Smooth muscle cell (in vitro differentiated cells): Measurements from ENCODE around the gene TMEM178B. TPM values are rescaled to one million over a fixed set of nuclear protein-coding genes. Genes with fewer than 3 reads are reported as not detected.

Source experiments
- DNase-seq: peaks from one replicate; lab custom pipeline; 2025; ENCODE audit not compliant: unreplicated experiment; lab: John Stamatoyannopoulos, UW
- H2AFZ ChIP-seq: fragments of 200-600 bp; sonication (generic); 2 replicates; pipeline ENCODE4 v1.6.0; 2016; ENCODE audit warnings: antibody characterized with exemption, low read depth, mild to moderate bottlenecking
- H3F3A ChIP-seq: fragments of 200-600 bp; sonication (generic); 2 replicates; pipeline ENCODE4 v1.6.0; 2017; ENCODE audit warnings: antibody characterized with exemption, low read depth
- H3K27ac ChIP-seq: fragments of 200-600 bp; sonication (generic); 2 replicates; pipeline ENCODE4 v1.5.1; 2016; ENCODE audit warnings: low read depth, mild to moderate bottlenecking
- H3K27me3 ChIP-seq: fragments of 200-600 bp; sonication (generic); 2 replicates; pipeline ENCODE4 v1.6.1; 2016; ENCODE audit warnings: low read depth, mild to moderate bottlenecking
- H3K36me3 ChIP-seq: fragments of 200-600 bp; sonication (generic); 2 replicates; pipeline ENCODE4 v1.5.1; 2016; ENCODE audit warnings: low read depth
- H3K4me1 ChIP-seq: fragments of 200-600 bp; sonication (generic); 2 replicates; pipeline ENCODE4 v1.5.1; 2016; ENCODE audit warnings: low read depth
- H3K4me2 ChIP-seq: fragments of 200-600 bp; sonication (generic); 2 replicates; pipeline ENCODE4 v1.6.0; 2016; ENCODE audit warnings: mild to moderate bottlenecking
- H3K4me3 ChIP-seq: fragments of 200-600 bp; sonication (generic); 2 replicates; pipeline ENCODE4 v1.5.1; 2016; ENCODE audit warnings: mild to moderate bottlenecking
- H3K79me2 ChIP-seq: fragments of 200-600 bp; sonication (generic); 2 replicates; pipeline ENCODE4 v1.6.0; 2016; ENCODE audit warnings: low read depth, mild to moderate bottlenecking
- H3K9ac ChIP-seq: fragments of 200-600 bp; sonication (generic); 2 replicates; pipeline ENCODE4 v1.6.0; 2016; ENCODE audit warnings: low read depth
- H3K9me3 ChIP-seq: fragments of 200-600 bp; sonication (generic); replicated peaks from 2 replicates; pipeline ENCODE4 v1.5.1; 2016; ENCODE audit warnings: low read depth
- H4K20me1 ChIP-seq: fragments of 200-600 bp; sonication (generic); 2 replicates; pipeline ENCODE4 v1.6.0; 2016; ENCODE audit warnings: low read depth
- WGBS: methylation state at CpG from one replicate; pipeline ENCODE4 v1.1.7; 2016; ENCODE audit warnings: low lambda C conversion rate; 5-methylcytosine and 5-hydroxymethylcytosine counted together
- polyA plus RNA-seq: library from polyadenylated mRNA; unstranded; fragments of >200 nt; fragmentation: Nextera tagmentation; extraction: Ambion mirVana; gene quantifications from 2 replicates; pipeline ENCODE4 v1.2.1, GENCODE V29; 2016
- total RNA-seq: library from RNA; depleted of rRNA; stranded (reverse); fragments of >200 nt; gene quantifications from 2 replicates; pipeline ENCODE4 v1.2.3, GENCODE V29; 2014
- TF ChIP-seq, protein P1 (sequence below): fragments of 200-600 bp; sonication (generic); IDR thresholded peaks from 2 replicates; pipeline ENCODE4 v1.5.1; 2017; ENCODE audit warnings: borderline replicate concordance, mild to moderate bottlenecking, antibody characterized with exemption; ENCODE audit not compliant: insufficient read depth, poor library complexity, severe bottlenecking

TMEM178B gene
- total and polyA plus RNA-seq, 2 experiments from 2014 or later, result 0.72 TPM; not detected in 1

DNA sequence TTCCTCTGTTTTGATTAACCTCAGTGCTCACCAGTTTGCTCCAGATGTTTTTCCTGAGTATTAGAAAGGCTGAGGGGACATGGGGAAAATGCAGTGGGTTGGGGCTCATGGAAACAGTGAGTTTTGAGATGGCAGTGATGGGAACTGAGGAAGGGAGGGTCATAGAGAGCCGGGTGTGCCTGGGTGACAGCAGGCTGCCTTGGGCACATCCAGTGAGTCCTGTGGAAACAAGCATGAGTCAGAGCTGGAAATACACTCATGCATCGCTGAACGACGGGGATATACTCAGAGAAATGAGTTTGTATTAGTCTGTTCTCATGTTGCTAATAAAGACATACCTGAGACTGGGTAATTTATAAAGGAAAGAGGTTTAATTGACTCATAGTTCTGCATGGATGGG lies 202.2 kb downstream of the TMEM178B start:
- Histone ChIP-seq H4K20me1 (no peaks in the 10 kb centered on the region), H3K27me3 (no peaks in the 10 kb centered on the region), H3K36me3 (no peaks in the 10 kb centered on the region), H3K9ac (no peak overlapping the region), H3K4me2 (no peak overlapping the region), H3K27ac (no peak overlapping the region), H3K4me1 (no peaks in the 10 kb centered on the region), H2AFZ (no peak overlapping the region), H3K4me3 (no peak overlapping the region), H3K79me2 (no peaks in the 10 kb centered on the region), H3K9me3 (no peaks in the 10 kb centered on the region), H3F3A (no peaks in the 10 kb centered on the region)
- no peak for DNase-seq
- WGBS, result 61% methylated on average over 4 of the region's 4 CpGs
- TF ChIP-seq, protein P1, sequence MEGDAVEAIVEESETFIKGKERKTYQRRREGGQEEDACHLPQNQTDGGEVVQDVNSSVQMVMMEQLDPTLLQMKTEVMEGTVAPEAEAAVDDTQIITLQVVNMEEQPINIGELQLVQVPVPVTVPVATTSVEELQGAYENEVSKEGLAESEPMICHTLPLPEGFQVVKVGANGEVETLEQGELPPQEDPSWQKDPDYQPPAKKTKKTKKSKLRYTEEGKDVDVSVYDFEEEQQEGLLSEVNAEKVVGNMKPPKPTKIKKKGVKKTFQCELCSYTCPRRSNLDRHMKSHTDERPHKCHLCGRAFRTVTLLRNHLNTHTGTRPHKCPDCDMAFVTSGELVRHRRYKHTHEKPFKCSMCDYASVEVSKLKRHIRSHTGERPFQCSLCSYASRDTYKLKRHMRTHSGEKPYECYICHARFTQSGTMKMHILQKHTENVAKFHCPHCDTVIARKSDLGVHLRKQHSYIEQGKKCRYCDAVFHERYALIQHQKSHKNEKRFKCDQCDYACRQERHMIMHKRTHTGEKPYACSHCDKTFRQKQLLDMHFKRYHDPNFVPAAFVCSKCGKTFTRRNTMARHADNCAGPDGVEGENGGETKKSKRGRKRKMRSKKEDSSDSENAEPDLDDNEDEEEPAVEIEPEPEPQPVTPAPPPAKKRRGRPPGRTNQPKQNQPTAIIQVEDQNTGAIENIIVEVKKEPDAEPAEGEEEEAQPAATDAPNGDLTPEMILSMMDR, result no peak

DNA sequence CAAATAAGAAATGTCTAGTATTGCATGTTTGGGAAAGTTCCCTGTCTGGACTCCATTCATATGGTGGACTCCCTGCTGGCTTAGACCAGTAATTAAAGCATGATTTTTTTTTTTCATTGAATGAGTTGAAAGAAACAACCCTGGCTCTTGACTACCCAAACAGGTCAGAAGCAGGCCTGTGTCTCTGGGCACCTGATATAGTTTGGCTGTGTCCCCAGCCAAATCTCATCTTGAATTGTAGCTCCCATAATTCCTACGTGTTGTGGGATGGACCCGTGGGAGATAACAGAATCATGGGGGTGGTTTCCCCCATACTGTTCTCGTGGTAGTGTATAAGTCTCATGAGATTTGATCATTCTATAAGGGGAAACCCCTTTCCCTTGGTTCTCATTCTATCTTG lies 206.2 kb downstream of the TMEM178B start:
- 85% methylated on average over 3 of the region's 3 CpGs for WGBS
- no peaks in the 10 kb centered on the region for H3K79me2 ChIP-seq
- no peak overlapping the region for H3K9ac ChIP-seq
- H4K20me1 ChIP-seq, result no peaks in the 10 kb centered on the region
- DNase-seq, result no peak
- TF ChIP-seq, protein P1, result no peak
- no peaks in the 10 kb centered on the region for H3K4me1 ChIP-seq
- no peaks in the 10 kb centered on the region for H3F3A ChIP-seq
- H2AFZ ChIP-seq, result no peak overlapping the region
- no peaks in the 10 kb centered on the region for H3K9me3 ChIP-seq
- H3K36me3 ChIP-seq, result no peaks in the 10 kb centered on the region
- H3K27ac ChIP-seq, result no peak overlapping the region
- no peaks in the 10 kb centered on the region for H3K27me3 ChIP-seq
- H3K4me3 ChIP-seq, result no peak overlapping the region
- H3K4me2 ChIP-seq, result no peak overlapping the region

DNA sequence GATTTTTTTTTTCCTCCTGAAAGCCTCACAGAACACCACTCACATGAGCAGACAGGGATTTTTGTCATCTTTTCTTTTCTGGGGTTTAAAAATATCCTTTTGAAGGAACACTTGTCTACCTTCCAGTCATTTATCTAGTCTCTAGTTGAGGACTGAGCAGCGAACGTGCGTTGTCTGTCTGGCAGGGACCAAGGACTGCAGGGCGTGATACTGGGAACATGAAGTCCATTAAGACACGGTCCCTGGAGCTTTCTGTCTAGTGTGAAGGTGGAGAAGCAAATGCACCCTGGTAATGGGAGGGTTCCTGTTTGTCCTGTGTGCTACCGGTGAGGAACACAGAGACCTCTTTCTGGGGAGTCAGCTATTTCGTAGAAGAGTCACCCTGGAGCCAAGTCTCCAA lies 207.4 kb downstream of the TMEM178B start:
- no peaks in the 10 kb centered on the region for H3K79me2 ChIP-seq
- no peak overlapping the region for H3K4me2 ChIP-seq
- H3F3A ChIP-seq, result no peaks in the 10 kb centered on the region
- no peaks in the 10 kb centered on the region for H3K36me3 ChIP-seq
- no peak overlapping the region for H3K9ac ChIP-seq
- WGBS, result 93% methylated on average over 7 of the region's 7 CpGs
- DNase-seq, result no peak
- no peaks in the 10 kb centered on the region for H4K20me1 ChIP-seq
- no peak overlapping the region for H3K4me3 ChIP-seq
- H3K27me3 ChIP-seq, result no peaks in the 10 kb centered on the region
- no peak overlapping the region for H3K27ac ChIP-seq
- H2AFZ ChIP-seq, result no peak overlapping the region
- TF ChIP-seq, protein P1, result no peak
- no peaks in the 10 kb centered on the region for H3K4me1 ChIP-seq
- H3K9me3 ChIP-seq, result no peaks in the 10 kb centered on the region

DNA sequence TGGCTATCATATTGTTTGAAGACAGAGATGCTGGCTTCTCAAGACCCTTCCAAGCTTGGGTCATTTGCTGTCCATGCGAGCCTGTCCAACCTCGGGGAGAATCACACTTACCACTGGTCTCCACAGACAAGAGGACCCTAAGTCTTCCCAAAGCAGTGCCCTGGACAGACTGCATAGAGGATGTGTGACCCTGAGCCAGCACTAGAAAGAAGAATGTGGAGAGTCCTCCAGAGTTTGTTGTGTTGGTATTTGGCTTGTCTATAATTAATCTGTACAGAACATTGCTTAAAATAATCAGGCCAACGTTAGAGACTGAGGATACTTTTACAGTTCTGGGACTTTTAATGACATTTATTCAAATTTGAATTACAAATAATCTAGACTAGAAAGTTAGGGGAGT lies 212.7 kb downstream of the TMEM178B start:
- Histone ChIP-seq H3K9ac (no peak overlapping the region), H3K4me1 (no peaks in the 10 kb centered on the region), H4K20me1 (no peaks in the 10 kb centered on the region), H3K79me2 (no peaks in the 10 kb centered on the region), H3K9me3 (no peaks in the 10 kb centered on the region), H3K4me3 (no peak overlapping the region), H3K27me3 (no peaks in the 10 kb centered on the region), H3K27ac (no peak overlapping the region), H3K4me2 (no peak overlapping the region), H3F3A (no peaks in the 10 kb centered on the region), H3K36me3 (no peaks in the 10 kb centered on the region), H2AFZ (no peak overlapping the region)
- DNase-seq, result no peak
- WGBS, result 86% methylated on average over 3 of the region's 3 CpGs
- TF ChIP-seq, protein P1, result no peak
